UCSD-AML1 (cell line): Measurements from ENCODE around the gene MAS1L.

ENCODE experiments used
- DNase-seq: peaks from one replicate; lab custom pipeline; 2025; ENCODE audit not compliant: unreplicated experiment; lab: John Stamatoyannopoulos, UW

The MAS1L gene

DNA sequence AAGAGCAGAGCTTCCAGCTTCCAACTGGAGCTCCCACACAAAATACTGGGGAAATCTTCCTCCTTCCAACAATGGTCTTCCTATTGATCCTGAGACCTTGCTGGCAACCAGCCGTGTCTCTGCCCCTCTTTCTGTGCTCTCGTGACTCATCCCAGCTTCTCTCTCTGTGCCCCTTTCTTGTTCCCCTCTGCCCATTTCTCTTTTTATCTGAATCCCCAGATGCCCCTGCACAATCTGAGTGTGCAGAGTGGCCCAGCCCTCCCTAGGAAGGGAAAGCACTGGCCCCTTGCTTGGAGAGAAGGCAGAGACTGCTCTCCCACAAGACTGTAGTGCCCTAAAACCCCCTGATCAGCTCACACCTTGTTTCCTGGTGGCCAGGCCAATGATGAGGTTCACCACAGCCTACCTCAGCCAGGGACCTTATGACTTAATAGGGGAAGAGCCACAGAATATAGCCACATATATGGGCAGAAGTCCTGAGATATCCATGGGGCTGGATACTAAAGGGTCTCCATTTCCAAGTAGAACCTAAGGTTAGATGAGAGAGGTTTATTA, 23.1 kb upstream of the MAS1L start:
- DNase-seq, result no peak

GRCh38 chr6:29510202-29510601, 22.4 kb upstream of the MAS1L start:
- no peak for DNase-seq

DNA sequence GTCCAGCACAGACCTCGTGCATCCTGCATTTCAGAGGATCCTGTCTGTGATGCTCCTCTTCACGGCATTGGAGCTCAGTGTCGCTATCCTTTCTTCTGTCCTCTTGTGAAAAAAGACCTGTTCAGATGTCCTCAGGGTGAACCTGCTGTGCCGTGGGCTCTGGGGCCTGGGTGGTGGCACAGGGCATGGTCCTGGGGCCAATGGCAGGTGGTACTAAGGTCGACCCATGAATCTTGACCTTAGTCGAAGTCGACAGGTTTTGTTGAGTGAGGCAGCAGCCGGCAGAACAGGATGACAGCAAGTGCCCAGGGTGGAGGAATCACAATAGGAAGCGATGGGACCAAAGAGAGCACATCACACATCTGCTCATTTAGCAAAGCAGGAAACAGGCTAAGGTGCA, 22.0 kb upstream of the MAS1L start:
- no peak for DNase-seq

DNA sequence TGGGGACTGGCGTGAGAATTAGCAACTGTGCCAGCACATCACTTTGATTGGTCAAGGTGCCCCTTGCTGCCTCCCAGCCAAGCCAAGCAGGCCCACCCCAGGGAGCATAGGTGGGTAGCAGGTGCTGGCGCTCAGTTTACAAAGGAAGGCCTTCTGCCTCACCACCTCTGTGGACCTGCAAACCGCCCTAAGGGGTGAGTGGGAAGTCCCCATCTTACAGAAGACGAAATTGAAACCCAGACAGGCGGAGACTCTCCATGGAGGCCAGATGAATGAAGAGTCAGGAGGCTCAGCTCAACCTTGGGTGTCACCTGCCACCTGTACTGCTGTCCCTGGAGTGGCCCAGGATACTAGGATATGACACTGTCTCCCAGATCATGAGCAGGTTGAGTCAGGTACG, 21.5 kb upstream of the MAS1L start:
- DNase-seq, result no peak

GRCh38 chr6:29507319-29507718, 19.6 kb upstream of the MAS1L start:
- DNase-seq, result no peak

DNA sequence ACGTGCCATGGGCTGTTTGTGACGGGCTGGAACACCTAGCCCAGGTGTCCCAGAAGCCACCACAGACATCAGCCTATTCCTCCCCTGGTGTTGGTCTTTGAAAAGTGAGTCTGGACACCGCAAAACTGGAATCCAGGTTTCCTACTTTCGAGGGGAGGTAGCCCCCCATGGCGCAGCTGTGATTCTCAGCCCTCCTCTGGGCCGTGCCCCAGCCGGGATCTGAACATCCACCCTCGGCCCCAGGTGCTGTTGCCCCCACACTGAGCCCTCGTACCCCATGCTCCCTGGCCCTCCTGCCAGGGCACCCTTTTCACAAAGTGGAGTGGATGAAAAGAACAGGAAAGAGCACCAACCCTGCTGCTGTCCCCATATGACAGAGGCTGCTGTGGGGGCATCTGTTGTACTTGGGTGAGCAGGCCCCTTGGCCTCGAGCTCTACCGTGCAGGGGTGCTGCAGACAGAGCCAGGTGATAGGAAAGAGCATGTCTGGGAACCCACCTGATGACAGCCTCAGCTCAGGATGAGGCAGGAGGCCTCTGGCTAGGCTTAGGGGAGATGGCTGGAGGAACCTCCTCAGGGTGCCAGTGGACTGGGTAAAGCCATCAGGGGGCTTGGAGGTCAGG, 18.8 kb upstream of the MAS1L start:
- no peak for DNase-seq

GRCh38 chr6:29505808-29506207, 18.1 kb upstream of the MAS1L start:
- no peak for DNase-seq

GRCh38 chr6:29504961-29505360, 17.2 kb upstream of the MAS1L start:
- no peak for DNase-seq

DNA sequence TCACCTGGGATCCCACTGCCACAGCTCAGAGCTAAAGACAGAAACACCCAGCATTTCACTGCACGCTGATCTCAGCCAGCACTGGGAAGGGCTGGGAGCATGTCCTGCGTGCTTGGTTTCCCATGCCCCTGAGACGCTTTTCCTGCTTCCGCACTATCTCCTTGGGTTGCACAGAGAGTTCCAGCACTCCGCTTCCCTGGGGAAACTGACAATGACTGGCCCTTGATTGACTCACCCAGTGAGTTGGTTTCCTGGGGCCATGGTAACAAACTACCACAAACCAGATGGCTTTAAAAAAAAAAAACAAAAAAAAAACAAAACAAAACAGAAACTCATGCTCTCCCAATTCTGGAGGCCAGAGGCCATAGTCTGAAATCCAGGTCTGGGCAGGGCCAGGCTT, 14.8 kb upstream of the MAS1L start:
- no peak for DNase-seq

DNA sequence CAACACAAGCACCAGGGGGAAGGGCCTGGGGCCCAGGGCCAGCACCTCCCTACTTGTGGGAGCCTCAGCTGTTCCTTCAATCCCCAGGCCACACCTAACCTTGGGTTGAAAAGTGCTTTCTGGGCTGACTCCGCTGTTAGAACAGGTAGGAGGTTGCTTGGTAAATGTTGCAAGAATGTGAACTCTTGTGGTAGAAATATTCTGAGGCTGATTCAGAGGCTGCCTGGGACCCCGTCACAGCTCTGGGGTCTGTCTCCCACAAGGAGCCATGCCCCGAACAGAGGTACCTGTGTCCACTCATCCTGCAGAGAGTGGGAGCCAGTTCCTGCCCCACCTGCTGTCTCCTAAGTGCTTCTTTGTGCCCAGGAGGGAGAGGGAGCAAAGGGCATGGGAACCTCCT, 14.4 kb upstream of the MAS1L start:
- DNase-seq, result no peak

- no peak for DNase-seq
Measured at GRCh38 chr6:29501106-29501505, 13.3 kb upstream of the MAS1L start.

- DNase-seq, result no peak
Measured at GRCh38 chr6:29500594-29500993, 12.8 kb upstream of the MAS1L start.

- no peak for DNase-seq
Measured at GRCh38 chr6:29499704-29500103, 11.9 kb upstream of the MAS1L start.

DNA sequence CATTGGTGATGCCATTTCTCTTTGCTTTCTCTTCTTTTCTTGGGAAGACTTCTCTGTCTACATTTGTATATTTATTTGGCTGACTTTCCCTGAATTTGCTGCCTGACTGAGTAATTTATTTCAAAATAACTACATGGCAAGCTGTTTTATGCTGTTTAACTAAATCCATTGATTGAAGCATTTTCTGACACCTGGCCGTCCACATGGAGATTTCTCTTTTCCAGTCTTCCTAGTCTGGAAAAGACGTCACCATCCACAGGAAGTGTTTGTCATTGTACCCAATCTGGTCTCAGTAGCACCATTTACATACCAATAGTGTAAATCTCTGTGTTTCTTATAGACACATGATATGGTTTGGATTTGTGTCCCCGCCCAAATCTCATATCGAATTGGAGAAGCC, 9.2 kb upstream of the MAS1L start:
- DNase-seq, result no peak

GRCh38 chr6:29495571-29495970, 7.8 kb upstream of the MAS1L start:
- DNase-seq, result no peak

- no peak for DNase-seq
Measured at GRCh38 chr6:29494131-29494530, 6.4 kb upstream of the MAS1L start.

DNA sequence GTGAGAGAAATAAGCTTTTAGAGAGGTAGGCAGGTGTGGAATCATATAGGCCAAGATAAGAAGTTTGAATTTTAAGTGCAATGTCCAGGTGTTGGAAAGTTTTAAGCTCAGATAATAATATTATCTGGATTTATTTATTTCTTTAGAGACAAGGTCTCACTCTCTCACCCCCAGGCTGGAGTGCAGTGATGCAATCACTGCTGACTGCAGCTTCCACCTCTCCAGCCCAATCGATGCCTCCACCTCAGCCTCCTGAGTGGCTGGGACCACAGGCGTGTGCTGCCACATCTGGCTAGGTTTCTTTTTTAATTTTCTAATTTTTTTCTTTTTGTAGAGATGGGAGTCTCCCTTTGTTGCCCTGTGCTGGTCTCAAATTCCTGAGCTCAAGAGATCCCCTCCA, 5.5 kb upstream of the MAS1L start:
- no peak for DNase-seq

GRCh38 chr6:29491574-29491973, 3.8 kb upstream of the MAS1L start:
- DNase-seq, result no peak

- peak; percentile 22 for DNase-seq
Measured at GRCh38 chr6:29490552-29490951, 2.8 kb upstream of the MAS1L start.

DNA sequence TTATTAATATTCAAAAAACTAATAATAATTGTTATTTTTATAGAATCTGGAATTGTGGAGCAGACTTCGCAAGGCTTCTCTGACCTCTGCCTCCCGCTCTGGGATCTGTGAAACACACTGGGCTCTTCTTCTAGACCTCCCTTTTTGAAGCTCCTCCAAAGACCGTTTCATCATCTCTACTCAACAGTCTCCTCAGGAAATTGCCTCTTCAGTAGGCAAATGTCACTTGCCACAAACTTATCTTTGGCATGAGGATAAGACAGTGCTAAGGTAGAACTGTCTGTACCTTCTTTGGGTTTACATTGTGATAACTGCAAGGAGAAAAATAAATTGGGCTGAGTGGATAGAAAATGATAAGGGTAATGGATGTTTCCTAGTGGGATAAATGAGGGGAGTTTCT, 2.3 kb upstream of the MAS1L start:
- DNase-seq, result no peak

DNA sequence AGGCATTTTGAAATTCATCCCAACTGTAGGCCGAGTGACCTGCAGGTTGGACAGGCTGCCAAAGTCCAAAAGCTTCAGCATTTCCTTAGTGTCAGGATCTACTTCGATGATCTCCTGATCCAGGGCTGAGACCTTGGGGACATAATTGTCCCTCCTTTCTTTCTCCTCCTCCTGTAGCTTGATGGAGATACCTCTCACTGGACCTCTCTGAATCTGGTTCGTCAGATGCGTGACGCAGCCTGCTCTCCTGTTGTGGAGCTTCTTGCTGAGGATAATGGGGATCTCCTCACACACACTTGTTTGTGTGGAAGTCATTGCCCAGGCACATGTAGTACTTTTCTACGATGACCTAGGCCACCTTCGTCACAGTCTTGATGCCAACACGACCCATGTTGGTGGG, 1.5 kb upstream of the MAS1L start:
- no peak for DNase-seq

DNA sequence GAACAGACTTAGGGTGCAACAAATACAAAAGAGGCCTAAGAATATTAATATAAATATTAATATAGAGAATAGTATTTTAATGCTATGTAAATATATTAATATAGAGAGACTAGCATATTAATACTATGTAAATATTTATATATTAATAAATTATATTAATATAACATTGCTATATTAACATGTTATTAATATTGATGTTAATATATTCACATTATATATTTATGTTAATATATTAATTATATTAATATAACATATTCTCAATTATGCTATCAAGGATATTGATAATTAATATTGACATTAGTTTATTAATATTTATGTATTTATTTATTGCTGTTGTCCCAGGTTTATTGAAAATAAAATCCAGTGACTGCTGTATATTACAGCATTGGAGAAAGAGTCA, 1.1 kb upstream of the MAS1L start:
- no peak for DNase-seq

DNA sequence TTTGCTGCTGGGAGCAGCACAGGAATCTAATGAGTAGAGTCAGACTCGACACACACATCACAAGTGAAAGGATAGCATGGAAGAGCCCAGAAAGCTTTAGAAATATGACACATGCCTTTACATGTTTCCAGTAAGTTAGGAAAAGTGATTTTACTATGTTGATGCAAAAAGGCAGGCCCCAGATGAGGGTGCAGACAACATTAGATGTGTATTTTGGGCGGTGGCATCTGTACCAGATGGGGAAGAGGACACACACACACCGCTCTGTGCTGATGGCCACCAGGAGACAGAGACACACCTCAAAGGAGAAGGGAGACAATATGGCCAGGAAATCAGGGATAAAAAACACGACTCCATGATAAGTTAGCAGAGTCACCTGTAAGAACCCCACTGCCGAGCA, 625 bp downstream of the MAS1L start:
- no peak for DNase-seq
